Measurements from ENCODE around the gene RFESD.

RFESD gene

DNA sequence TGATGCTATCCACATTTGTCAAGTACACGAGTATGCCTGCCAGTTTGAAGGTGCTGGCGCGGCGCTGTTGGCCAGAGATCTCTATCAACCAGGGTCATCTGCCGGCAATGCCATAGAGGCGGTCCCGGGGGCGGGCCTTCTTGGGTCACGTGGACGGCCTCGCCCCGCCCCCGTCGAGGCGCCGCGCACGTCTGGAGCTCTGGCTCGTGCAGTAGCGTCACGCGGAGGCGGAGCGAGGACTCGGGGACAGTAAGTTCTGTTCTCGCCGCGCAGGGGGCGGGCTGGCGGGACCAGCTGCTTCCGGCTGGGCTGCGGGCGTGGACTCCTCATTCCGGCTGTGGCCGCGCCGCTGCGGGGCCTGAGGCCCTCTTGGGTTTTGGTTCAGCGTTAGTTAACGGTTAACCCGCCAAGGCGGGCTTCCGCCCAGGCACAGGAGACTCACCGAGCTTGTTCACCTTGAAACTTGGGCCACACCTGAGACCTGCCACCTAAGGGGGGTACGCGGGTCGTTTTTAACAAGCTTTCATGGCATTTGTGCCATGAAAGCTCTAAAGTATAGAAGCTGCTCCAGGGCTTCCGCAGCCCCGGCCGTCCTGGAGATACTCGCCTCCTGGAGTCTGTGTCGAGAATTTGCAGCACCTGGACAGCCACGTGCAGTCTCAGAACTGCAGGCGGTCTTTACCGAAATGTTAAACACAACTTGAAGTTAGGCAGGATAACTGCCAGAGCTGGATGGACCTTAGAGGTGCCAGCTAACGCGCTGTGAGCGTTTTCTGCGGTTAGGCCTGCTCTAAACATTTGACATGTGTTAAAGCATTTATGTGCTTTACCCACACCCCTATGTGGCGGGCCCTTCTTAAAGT is at the start of gene RFESD:
Gene RFESD, plus strand, starts transcription at position 209 of the 863 bp plus-strand sequence. CDS start 5,495 bp downstream, outside the sequence.
- DNase-seq, result peak; percentile 97

DNA sequence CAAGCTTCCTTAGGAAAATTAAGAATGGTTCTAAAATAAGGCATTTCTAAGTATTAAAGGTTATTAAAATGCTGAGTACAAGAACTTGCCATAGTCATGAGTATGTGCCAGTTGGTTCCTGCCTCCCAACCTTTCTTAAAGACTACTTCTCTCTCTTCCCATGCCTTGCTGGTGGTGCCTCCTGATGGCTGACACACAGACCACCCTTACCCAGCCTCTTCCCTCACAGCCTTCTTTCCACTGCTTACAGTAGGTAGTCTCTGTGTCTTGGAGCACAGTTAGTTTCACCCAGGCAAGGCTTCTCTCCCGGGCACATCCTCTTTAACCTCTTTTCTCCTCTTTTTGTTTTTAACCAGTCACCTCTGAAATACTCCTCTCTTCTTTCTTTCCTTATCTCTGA is 47.3 kb upstream of the RFESD start:
- no peak for DNase-seq

DNA sequence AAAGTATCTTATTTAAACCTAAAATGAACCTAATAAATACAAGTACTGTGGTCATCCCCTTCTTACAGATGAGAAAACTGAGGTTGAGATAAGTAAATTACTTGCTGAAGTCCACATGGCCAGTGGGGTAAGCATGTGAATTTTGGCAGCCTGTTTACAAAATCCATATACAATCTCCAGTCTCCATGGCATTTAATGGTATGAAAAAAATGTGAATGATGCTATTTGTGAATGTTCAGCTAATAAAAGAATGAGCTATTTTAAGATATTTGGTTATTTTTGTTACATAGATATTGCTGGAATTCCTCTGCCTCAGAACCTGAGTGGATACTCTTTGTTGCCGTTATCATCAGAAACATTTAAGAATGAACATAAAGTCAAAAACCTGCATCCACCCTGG is 46.0 kb upstream of the RFESD start:
- no peak for DNase-seq

DNA sequence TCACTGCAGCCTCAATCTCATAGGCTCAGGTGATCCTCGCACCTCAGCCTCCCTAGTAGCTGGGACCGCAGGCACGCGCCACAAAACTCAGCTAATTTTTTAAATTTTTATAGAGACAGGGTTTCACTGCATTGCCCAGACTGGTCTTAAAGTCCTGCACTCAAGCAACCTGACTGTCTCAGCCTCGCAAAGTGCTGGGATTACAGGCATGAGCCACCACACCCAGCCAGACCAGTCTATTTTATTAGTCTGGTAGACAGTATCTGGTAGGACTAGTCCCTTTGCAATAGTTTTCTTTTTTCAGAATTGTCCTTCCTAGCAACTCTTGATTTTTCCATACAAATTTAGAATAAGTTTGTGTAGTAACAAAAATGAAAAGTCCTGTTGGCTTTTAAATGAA is 40.8 kb upstream of the RFESD start:
- DNase-seq, result no peak

DNA sequence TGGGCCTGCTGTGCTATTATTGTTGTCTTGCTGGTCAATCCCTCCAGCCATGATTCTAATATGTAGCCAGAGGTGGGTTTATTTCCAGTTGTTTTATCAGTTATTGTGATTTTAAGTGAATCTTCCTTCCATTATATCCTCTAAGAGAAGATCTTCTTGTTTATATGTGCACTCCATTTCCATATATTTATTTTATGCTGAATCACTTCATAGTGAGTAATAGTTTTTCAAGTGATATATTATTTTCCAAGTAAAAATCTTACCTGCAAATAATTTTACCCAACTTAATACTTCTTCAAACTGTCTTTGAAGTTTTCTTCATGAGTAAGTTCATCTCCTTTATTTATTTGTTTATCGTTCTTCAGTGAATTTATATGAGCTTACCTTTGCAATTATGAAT is 40.2 kb upstream of the RFESD start:
- no peak for DNase-seq

DNA sequence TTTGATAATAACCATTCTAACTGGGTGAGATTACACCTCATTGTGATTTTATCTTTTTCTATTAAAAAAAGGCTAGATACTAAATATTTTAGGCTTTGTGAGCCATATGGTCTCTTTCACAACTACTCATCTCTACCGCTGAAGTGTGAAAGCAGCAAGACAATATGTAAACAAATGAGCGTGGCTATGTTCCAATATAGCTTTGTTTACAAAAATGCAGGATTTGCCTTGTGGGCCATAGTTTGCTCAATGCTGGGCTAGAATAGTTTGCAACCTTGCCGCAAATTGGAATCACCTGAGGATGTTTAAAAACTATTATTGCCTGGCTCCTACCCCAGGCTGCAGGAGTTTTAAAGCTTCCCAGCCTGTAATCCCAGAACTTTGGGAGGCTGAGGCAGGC is 36.9 kb upstream of the RFESD start:
- DNase-seq, result no peak

DNA sequence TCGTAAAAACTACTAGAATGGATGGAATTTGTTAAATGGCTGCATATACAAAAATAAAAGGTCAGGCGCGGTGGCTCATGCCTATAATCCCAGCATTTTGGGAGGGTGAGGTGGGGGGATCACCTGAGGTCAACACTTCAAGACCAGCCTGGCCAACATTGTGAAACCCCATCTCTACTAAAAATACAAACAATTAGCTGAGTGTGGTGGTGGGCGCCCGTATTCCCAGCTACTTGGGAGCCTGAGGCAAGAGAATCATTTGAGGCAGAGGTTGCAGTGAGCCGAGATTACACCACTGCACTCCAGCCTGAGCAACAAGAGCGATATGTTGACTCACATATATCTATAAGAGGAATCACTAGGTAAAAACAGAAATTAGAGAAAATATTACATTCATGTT is 36.0 kb upstream of the RFESD start:
- no peak for DNase-seq

DNA sequence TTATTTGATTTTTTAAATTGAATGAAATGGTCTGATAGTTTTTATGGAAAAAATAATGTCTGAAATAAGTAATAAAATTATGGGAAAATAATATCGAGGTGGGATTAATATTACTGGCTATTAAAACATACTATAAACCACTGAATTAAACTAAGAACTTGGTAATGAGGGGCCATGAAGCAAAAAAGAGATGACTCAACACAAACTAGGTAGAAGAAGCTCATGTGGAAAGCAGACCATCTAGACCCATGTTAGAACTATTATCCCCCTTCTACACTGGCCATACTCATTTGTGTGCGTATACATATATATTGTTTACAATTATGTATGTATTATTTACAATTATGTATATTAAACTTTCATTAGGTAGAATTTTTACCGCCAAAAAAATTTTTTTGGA is 35.2 kb upstream of the RFESD start:
- DNase-seq, result no peak

DNA sequence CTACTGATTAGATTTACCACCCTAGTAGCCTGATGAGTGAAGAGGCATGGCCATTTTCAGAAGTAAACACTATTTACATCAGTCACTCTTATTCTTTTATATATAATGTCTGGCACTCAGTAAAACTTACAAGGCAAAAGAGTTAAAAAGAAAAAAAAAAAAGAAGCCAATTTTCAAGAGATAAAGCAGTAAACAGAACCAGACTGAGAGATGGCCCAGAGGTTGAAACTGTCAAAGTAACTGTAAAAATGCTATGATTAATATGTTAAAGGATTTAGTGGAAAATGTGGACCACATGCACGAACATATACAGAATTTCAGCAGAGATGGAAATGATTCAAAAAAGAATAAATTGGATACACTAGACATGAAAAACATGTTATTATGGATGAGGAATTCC is 33.1 kb upstream of the RFESD start:
- DNase-seq, result no peak

DNA sequence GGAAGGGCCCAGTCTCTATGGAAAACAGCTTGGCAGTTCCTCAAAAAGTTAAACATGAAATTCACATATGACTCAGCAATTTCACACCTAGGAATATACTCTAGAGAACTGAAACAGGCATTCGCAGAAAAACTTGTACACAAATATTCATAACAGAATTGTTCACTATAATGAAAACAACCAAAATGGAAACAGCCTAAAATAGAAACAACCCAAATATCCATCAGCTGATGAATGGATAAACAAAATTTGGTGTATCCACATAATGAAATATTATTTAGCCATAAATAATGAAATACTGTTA is 31.5 kb upstream of the RFESD start:
- no peak for DNase-seq

DNA sequence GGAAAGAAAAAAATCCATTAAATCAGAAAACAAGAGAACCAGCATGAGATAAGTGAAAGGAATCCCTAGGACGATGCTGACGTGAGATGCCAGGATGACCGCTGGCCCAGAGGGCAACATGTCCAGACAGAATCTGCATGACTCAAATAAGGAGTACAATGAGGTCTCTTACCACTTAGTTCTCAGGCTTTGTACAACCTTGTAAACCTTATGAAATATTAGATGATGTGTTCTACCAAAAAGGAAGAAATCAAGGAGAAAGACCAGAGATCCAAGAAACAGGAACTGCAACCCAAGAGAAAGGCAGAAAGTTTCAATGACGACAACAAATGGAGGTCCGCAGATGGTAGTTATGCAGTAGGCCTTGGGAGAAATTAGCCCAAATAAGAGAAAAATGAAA is 29.5 kb upstream of the RFESD start:
- no peak for DNase-seq

DNA sequence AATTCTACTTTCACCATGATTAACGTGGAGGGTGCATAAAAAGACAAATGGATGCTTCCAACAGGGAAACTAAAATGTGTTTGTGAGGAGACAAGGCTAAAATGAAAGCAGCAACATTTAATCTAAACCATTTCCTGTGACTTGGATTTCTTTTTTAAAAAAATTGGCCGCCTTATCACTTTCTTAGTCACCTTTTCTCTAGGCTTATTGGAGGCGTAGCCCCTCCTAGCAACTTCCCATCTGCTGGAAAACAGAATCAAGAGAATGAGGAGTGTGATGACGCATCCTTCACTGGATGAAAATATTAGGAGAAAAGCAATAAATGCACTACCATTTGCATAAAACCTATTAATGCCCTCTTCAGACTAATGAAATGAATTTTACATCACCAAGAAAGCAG is 27.5 kb upstream of the RFESD start:
- no peak for DNase-seq

DNA sequence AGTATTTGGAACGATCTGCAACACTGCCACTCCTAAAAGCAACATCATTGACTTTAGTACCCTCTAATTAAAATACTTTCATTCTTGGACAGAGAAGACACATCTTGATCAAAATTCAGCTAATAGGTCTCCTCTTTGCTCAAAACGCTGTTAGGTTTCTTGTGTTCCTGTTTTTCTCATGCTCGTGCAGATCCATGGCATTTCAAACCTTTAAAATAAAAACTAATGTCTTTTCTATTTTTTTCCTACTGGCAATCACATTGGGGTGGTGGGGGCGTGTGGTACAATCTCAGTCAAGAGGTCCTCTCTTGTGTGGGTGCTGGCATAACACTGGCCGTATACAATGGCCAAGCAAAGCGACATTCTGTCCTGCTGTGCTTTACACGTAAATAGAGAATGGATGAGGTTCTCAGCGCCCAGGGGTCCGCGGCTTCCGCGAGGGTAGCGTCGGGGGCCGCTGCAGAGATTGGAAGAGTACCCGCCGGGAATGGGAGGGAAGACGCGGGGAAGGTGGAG is 27.0 kb upstream of the RFESD start:
- no peak for DNase-seq

DNA sequence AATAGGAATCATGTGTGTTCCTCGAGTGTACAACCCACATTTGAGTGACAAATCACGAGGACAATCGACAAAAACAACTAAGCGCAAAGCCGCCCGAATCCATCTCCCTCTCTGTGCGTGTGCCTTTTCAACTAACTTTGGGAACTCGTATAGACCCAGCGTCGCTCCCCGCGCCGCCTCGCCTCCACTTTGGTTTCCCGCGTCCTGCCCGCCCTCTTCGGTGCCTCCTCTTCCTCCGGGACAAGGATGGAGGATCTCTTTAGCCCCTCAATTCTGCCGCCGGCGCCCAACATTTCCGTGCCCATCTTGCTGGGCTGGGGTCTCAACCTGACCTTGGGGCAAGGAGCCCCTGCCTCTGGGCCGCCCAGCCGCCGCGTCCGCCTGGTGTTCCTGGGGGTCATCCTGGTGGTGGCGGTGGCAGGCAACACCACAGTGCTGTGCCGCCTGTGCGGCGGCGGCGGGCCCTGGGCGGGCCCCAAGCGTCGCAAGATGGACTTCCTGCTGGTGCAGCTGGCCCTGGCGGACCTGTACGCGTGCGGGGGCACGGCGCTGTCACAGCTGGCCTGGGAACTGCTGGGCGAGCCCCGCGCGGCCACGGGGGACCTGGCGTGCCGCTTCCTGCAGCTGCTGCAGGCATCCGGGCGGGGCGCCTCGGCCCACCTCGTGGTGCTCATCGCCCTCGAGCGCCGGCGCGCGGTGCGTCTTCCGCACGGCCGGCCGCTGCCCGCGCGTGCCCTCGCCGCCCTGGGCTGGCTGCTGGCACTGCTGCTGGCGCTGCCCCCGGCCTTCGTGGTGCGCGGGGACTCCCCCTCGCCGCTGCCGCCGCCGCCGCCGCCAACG is 26.3 kb upstream of the RFESD start, which contains the start of gene GPR150:
Gene GPR150, plus strand, starts transcription at position 58 of the 840 bp plus-strand sequence. Its CDS starts 189 bp downstream, at position 247.
- DNase-seq, result peak; percentile 87

DNA sequence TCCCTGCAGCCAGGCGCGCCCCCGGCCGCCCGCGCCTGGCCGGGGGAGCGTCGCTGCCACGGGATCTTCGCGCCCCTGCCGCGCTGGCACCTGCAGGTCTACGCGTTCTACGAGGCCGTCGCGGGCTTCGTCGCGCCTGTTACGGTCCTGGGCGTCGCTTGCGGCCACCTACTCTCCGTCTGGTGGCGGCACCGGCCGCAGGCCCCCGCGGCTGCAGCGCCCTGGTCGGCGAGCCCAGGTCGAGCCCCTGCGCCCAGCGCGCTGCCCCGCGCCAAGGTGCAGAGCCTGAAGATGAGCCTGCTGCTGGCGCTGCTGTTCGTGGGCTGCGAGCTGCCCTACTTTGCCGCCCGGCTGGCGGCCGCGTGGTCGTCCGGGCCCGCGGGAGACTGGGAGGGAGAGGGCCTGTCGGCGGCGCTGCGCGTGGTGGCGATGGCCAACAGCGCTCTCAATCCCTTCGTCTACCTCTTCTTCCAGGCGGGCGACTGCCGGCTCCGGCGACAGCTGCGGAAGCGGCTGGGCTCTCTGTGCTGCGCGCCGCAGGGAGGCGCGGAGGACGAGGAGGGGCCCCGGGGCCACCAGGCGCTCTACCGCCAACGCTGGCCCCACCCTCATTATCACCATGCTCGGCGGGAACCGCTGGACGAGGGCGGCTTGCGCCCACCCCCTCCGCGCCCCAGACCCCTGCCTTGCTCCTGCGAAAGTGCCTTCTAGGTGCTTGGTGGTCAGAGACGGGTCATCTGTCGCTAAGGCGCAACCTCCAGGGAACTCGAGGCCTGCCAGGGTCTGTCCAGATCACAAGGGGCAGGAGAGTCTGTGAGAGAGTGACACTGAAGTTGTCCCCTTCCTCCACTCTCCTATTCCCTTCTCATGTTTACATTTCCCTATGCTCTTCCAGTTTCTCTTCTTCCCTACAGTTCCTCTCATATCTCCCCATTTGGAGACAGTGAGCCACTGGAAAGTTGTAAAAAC is 25.4 kb upstream of the RFESD start:
- peak; percentile 88 for DNase-seq

DNA sequence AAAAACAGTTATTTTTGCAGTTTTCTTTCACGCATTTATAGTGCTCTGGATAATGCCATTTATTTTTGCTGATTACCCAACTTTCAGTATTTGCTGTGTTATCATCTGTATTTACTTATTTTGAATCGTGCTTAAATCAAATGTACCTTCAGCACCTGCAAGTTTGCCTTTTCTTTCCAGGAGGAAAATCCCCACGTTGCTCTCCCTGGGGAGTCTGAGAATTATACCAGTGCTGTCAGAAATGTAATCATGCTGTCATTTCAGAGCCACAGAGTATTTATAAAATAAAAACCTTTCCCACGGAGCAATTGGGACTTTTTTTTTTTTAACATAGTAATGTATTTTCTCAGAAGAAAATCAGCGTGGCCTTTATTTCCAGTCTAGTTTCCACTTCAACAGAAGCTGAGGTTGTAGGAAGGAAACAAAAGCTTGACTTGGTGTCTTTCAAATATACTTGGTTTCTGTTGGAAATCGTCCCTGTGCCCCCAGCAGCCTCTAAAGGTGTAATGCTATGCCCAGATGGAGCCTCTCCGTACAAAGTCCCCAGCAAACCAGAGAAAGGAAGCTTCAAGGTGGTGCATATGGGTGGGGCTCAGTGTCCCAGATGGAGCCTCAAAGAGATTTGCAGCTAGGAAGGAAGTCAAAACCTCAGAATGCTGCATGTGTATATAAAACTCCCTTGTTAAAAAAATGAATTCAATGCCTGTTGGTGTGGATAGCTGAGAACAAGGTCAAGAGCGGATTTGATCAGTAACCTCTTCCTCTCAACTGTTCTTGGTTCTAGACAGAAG is 24.5 kb upstream of the RFESD start:
- peak; percentile 9 for DNase-seq

DNA sequence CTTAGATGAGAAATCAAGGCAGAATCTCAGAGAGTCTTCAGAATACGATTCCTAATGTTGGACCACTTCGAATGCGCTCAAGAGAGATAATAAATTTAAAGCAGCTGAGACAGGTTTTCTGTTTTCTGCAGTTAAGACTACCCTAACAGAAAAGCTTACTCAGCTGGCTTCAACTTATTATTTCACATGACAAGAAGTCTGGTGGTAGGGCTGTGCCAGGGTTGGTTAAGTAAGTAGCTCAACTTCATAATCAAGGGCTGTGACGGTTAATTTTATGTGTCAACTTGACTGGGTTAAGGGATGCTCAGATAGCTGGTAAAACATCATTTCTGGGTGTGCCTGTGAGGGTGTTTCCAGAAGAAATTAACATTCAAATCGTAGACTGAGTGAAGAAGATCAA is 22.9 kb upstream of the RFESD start:
- DNase-seq, result no peak

DNA sequence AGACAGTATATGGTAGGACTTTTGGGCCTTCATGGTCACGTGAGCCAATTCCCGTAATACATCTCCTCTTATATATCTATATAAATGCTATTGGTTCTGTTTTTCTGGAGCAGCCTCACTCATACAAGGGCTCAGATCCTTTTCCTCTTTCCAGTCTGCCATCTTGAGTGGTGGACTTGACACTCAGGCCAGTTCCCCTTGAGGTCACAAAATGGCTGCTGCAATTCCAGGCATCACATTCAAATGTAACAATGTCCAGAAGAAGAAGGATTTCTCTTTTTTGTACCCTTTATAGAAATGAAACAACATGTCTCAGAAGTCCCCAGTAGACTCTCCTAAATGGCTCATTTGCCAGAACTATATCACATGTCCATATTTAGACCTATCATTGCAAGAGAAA is 22.2 kb upstream of the RFESD start:
- DNase-seq, result no peak

DNA sequence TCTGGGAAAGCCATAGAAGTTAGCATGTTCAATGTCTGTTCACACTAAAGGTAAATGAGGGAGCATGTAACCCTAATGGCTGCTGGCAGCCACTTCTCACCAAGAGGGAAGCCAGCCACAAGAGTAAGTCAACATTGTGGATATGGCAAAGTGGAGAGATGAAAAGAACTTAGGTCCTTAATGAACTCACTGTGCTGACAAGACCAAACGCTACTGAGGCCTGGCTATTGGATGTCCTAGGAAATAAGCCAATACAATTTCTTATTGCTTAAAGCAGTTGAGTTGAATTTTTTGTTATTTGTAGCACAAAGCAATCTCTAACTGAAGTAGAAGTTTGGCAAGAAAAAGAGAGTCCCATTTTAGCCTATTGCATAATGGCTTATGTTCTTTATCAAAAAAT is 19.9 kb upstream of the RFESD start:
- DNase-seq, result no peak

DNA sequence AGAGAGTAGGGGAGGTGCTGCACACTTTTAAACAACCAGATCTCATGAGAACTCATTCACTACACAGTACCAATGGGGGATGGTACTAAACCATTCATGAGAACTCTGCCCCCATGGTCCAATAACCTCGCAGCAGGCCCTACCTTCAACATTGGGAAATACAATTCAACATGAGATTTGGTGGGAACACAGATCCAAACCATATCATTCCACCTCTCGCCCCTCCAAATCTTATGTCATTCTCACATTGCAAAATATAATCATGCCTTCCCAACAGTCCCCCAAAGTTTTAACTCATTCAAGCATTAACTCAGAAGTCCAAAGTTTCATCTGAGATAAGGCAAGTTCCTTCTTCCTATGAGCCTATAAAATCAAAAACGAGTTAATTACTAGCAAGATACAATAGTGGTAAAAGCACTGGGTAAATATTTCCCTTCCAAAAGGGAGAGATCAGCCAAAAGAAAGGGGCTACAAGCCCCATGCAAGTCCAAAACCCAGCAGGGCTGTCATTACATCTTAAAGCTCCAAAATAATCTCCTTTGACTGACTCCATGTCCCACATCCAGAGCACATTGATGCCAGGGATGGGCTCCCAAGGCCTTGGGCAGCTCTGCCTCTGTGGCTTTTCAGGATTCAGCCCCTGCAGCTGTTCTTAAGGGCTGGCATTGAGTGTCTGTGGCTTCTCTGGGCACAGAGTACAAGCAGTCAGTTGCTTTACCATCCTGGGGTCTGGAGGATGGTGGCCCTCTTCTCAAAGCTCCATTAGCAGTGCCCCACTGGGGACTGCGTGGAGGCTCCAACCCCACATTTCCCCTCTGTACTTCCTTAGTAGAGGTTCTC is 18.4 kb upstream of the RFESD start:
- no peak for DNase-seq

DNA sequence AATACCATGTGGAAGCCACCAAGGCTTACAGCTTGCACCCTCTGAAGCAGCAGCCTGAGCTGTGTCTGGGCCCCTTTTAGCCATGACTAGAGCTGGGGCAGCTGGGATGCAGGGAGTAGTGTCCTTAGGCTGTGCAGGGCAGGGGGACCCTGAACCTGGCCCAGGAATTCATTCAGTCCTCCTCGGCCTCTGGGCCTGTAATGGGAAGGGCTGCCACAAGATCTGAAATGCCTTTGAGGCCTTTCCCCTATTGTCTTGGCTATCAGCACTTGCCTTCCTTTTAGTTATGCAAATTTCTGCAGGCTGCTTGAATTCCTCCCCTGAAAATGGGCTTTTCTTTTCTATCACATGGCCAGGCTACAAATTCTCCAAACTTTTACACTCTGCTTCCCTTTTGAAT is 17.6 kb upstream of the RFESD start:
- DNase-seq, result no peak

Data from retina (tissue), 1 donor.